ENCODE data around the gene P2RX1.

P2RX1 gene

DNA sequence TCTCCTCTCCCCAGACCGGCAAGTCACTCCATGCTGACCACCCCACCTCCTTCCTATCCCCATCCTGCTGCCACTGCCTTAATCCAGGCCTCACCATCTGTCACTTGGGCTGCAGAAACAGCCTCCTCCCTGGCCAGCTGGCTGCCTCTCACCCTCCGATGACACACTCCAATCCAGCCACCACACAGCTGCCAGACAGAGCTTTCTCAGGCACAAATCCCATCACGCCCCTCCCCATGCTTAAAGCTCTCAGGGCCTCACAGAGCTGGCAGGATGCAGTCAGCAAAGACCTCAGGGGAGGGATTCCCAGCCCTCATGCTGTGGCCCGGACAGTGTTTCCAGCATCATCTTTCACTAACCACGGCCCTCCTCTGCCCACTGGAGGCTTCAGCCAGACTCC is 37.1 kb downstream of the P2RX1 start:
- H3K4me2 ChIP-seq (ENCODE audit: low read length) = no peak overlapping the region
- no peak overlapping the region for H3K27ac ChIP-seq (ENCODE audit: low read depth, low read length, poor library complexity, severe bottlenecking)
- no peaks in the 10 kb centered on the region for H4K20me1 ChIP-seq (ENCODE audit: insufficient read depth, low read length)
- H3K9ac ChIP-seq (ENCODE audit: low read length) = no peak overlapping the region
- no peak overlapping the region for H2AFZ ChIP-seq (ENCODE audit: low read length)
- no peaks in the 10 kb centered on the region for H3K4me1 ChIP-seq (ENCODE audit: insufficient read depth, low read length, severe bottlenecking)
- H3K9me2 ChIP-seq (ENCODE audit: low read depth, low read length) = no peaks in the 10 kb centered on the region
- H3K9me3 ChIP-seq (ENCODE audit: low read length) = no peaks in the 10 kb centered on the region
- H3K27me3 ChIP-seq (ENCODE audit: insufficient read depth, low read length) = peaks cover 7% of the 10 kb centered on the region; the same call in 1 of the 2 replicates
- H3K79me2 ChIP-seq (ENCODE audit: insufficient read depth, low read length) = no peaks in the 10 kb centered on the region
- H3F3A ChIP-seq (ENCODE audit: insufficient read depth, low read length) = no peaks in the 10 kb centered on the region
- no peaks in the 10 kb centered on the region for H3K36me3 ChIP-seq (ENCODE audit: insufficient read depth, low read length)
- TF ChIP-seq CTCF (IDR thresholded peaks at IDR 0.05; ENCODE audit: low read length) (no peak), EZH2 (IDR thresholded peaks at IDR 0.05; ENCODE audit: borderline replicate concordance, low read length) (no peak)
- no peak overlapping the region for H3K4me3 ChIP-seq (ENCODE audit: low read depth, low read length, poor library complexity, severe bottlenecking)

DNA sequence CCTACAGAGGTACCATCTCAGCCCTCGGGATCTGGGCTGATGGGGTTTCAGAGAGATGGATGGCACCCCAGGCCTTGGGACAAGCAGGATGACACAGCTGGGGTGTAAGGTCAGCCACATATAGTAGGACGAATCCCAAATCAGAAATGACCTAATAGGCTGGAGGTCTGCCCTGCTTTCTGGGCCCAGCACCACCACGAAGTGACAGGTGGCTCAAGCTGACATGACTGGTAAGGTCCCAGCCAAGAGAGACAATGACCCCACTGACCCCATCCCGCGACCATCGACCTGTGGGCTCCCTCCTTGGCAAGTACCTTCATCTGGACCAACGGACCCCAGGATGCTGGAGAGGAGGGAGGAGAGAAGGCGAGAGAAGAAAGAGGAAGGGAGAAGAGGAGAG is 39.0 kb downstream of the P2RX1 start:
- Histone ChIP-seq H3F3A (ENCODE audit: insufficient read depth, low read length) (no peaks in the 10 kb centered on the region), H3K4me1 (ENCODE audit: insufficient read depth, low read length, severe bottlenecking) (no peaks in the 10 kb centered on the region)

DNA sequence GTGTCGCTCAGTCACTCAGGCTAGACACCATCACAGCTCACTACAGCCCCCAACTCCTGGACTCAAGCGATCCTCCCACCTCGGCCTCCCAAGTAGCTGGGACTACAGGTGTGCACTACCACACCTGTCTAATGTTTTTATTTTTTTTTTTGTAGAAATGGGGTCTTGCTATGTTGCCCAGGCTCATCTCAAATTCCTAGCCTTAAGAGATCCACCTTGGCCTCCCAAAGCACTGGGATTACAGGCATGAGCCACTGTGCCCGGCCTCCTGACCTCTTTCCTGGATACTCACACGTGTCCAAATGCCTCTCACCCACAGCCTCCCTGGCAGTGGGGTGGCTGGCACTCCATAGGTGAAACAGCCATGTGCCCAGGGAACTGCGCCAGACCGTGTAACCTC is 40.9 kb downstream of the P2RX1 start:
- no peaks in the 10 kb centered on the region for H3K4me1 ChIP-seq (ENCODE audit: insufficient read depth, low read length, severe bottlenecking)
- H3K9ac ChIP-seq (ENCODE audit: low read length) = no peak overlapping the region
- TF ChIP-seq EZH2 (IDR thresholded peaks at IDR 0.05; ENCODE audit: borderline replicate concordance, low read length) (no peak), CTCF (IDR thresholded peaks at IDR 0.05; ENCODE audit: low read length) (no peak)
- H3K9me3 ChIP-seq (ENCODE audit: low read length) = no peaks in the 10 kb centered on the region
- H2AFZ ChIP-seq (ENCODE audit: low read length) = no peak overlapping the region
- no peak overlapping the region for H3K4me2 ChIP-seq (ENCODE audit: low read length)
- no peak overlapping the region for H3K4me3 ChIP-seq (ENCODE audit: low read depth, low read length, poor library complexity, severe bottlenecking)
- no peaks in the 10 kb centered on the region for H4K20me1 ChIP-seq (ENCODE audit: insufficient read depth, low read length)
- H3K27me3 ChIP-seq (ENCODE audit: insufficient read depth, low read length) = peaks cover 7% of the 10 kb centered on the region; the same call in 1 of the 2 replicates
- H3K36me3 ChIP-seq (ENCODE audit: insufficient read depth, low read length) = no peaks in the 10 kb centered on the region
- H3K27ac ChIP-seq (ENCODE audit: low read depth, low read length, poor library complexity, severe bottlenecking) = no peak overlapping the region
- H3F3A ChIP-seq (ENCODE audit: insufficient read depth, low read length) = no peaks in the 10 kb centered on the region
- H3K79me2 ChIP-seq (ENCODE audit: insufficient read depth, low read length) = no peaks in the 10 kb centered on the region
- H3K9me2 ChIP-seq (ENCODE audit: low read depth, low read length) = no peaks in the 10 kb centered on the region

More for the DNA sequence above, 39.0 kb downstream of the P2RX1 start:
- Histone ChIP-seq H3K4me2 (ENCODE audit: low read length) (no peak overlapping the region), H3K79me2 (ENCODE audit: insufficient read depth, low read length) (no peaks in the 10 kb centered on the region), H3K4me3 (ENCODE audit: low read depth, low read length, poor library complexity, severe bottlenecking) (no peak overlapping the region), H3K9me3 (ENCODE audit: low read length) (no peaks in the 10 kb centered on the region), H2AFZ (ENCODE audit: low read length) (no peak overlapping the region), H4K20me1 (ENCODE audit: insufficient read depth, low read length) (no peaks in the 10 kb centered on the region), H3K9ac (ENCODE audit: low read length) (no peak overlapping the region), H3K27me3 (ENCODE audit: insufficient read depth, low read length) (peaks cover 7% of the 10 kb centered on the region; the same call in 1 of the 2 replicates), H3K27ac (ENCODE audit: low read depth, low read length, poor library complexity, severe bottlenecking) (no peak overlapping the region), H3K9me2 (ENCODE audit: low read depth, low read length) (no peaks in the 10 kb centered on the region), H3K36me3 (ENCODE audit: insufficient read depth, low read length) (no peaks in the 10 kb centered on the region)
- TF ChIP-seq CTCF (IDR thresholded peaks at IDR 0.05; ENCODE audit: low read length) = no peak
- no peak for TF ChIP-seq EZH2 (IDR thresholded peaks at IDR 0.05; ENCODE audit: borderline replicate concordance, low read length)
